Mononuclear cell (primary cell): ENCODE results near the gene LMAN1. TPM values are rescaled to one million over a fixed set of nuclear protein-coding genes. Genes with fewer than 3 reads are reported as not detected.

Experiments
- H3K27me3 ChIP-seq: 2 replicates; pipeline ENCODE4 v1.6.0; 2011; ENCODE audit warnings: low read length, control low read depth; ENCODE audit not compliant: insufficient read depth
- H3K4me1 ChIP-seq: 2 replicates; pipeline ENCODE4 v1.5.1; 2011; ENCODE audit warnings: mild to moderate bottlenecking, low read length, control low read depth; ENCODE audit not compliant: insufficient read depth
- H3K4me3 ChIP-seq: 2 replicates; pipeline ENCODE4 v1.5.1; 2011; ENCODE audit warnings: mild to moderate bottlenecking, low read length, moderate library complexity
- H3K9me3 ChIP-seq: 2 replicates; pipeline ENCODE4 v1.5.1; 2011; ENCODE audit warnings: low read depth, mild to moderate bottlenecking, control low read depth, low read length
- total RNA-seq: library from RNA; depleted of rRNA; stranded (reverse); fragments of >200 nt; gene quantifications from one replicate; pipeline ENCODE4 v1.2.3, GENCODE V29; 2012

The LMAN1 gene
- total RNA-seq, 1 donor = 40.6 TPM

DNA sequence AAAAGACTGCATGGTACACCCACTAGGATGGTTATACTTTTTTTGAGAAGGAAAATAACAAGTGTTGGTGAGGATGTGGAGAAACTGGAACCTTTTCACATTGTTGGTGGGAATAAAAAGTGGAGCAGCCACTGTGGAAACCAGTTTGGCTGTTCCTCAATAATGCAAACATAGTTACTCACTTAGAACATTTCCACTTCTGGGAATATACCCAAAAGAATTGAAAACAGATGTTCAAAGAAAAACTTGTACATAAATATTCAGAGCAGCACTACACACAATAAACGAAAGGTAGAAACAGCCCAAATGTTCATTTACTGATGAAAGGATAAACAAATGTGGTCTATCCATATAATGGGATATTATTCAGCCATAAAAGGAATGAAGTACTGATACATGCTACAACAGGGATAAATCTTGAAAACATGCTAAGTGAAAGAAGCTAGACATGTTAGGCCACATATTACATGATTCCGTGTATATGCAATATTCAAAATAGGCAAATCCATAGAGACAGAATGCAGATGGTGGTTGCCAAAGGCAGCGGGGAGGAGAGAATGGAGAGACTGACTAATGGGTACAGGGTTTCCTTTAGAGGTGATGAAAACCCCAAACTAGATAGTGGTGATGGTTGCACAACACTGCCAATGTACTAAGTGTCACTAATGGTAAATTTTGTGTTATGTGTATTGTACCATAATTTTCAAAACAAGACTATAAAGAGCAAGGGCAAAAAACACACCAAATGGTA, 20.9 kb upstream of the LMAN1 start:
- Histone ChIP-seq H3K4me1 (no peaks in the 10 kb centered on the region), H3K4me3 (no peak overlapping the region), H3K27me3 (peaks cover 5% of the 10 kb centered on the region), H3K9me3 (no peaks in the 10 kb centered on the region)

DNA sequence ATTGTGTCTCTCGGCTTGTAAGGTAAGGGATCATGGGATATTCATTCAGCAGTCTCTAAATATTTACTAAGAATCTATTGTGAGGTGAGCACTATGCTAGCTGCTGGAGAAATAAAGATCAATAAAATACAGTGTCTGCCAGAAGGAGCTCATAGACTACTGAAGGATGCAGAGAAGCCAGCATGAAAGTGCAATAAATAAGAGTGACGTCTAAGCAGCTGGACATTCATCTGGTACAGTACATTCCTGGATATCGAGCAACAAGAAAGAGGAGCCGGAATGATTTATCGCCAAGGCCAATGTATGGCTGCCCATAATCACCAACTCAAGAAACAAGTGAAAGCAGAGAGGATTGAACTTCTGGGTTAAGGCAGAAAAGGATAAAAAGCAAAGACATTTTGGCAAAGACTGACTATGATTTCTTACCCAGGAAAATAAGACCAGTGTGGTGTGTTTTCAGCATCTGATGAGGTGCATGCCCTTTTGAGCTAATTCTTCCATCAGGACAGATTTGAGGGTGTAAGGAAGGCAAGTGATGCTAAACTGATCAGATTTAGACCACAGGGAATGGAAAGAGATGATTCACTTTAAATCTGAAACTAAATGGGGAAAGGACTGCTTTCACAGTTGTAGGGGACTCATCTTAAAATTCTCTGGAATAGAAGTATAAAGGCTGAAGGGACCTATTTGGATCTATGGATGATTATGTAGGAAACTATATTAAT, 18.7 kb upstream of the LMAN1 start:
- H3K9me3 ChIP-seq = no peaks in the 10 kb centered on the region
- no peak overlapping the region for H3K4me3 ChIP-seq
- H3K4me1 ChIP-seq = no peaks in the 10 kb centered on the region
- H3K27me3 ChIP-seq = peaks cover 5% of the 10 kb centered on the region

DNA sequence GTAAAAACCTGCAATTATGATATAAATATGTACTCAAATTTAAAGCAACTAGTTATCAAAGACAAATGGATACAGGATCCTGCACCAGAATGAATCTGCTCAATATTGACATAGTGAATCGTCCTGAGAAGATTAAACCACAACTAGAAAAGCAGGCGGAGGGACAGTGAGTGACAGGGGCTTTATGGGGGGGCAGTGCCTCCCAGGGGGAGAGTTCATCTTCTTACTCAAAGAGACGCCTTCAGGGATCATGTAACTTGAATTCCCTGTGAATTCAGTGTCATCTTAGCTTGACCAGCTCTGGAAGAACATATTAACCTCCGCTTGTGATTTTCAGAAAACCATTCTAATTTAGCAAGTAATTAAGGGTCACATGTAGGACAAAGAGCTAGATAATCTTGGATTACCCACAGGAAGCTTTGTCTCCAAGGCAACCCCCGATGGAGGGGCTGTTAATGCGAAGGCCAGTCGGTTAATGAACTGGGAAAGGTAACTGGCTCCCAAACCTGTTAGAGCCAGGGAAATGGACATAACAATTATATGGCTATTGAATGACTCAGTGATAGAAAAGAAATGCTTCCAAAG, 17.4 kb upstream of the LMAN1 start:
- no peak overlapping the region for H3K4me3 ChIP-seq
- H3K9me3 ChIP-seq = no peaks in the 10 kb centered on the region
- no peaks in the 10 kb centered on the region for H3K4me1 ChIP-seq
- peaks cover 5% of the 10 kb centered on the region for H3K27me3 ChIP-seq

DNA sequence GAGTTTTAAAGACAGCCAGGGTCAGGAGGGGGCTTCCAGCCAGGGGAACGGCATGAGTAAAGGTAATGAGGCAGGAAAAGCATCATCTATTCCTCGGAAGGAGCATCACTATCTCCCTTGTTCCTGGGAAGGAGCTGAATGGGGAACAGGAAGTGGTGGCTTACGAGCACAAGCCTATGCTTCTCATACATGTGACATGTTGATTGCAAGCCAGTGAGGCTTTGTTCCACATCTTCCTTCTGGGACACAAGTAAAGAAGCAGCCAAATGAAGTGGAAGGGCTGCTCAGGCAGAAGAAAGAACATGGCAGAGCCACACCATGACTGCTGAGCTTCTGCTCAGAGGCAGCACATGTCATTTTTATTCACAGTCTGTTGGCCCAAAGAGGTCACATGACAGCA, 15.1 kb upstream of the LMAN1 start:
- H3K27me3 ChIP-seq = peaks cover 3% of the 10 kb centered on the region
- H3K9me3 ChIP-seq = no peaks in the 10 kb centered on the region
- H3K4me1 ChIP-seq = no peaks in the 10 kb centered on the region

DNA sequence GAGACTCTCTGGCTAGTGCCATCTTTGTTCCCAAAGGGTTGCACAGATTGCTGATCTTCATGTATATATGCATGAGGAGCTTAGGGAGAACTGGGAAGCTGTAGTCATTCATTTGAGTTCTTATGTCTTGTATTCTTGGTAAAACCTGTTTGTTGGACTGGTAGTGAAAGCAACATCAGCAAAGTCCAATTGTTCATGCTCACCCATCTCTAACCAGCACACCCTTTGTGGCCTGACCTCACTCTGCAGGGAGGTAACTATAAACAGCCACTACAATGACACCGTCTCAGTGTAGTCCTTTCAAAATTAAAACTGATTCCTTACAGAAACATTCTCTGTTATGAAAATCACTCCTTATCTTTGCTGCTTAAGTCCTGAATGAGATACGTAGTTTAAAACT, 13.9 kb upstream of the LMAN1 start:
- no peak overlapping the region for H3K4me3 ChIP-seq
- H3K4me1 ChIP-seq = no peaks in the 10 kb centered on the region
- no peaks in the 10 kb centered on the region for H3K9me3 ChIP-seq
- H3K27me3 ChIP-seq = no peaks in the 10 kb centered on the region

More for the DNA sequence above, 15.1 kb upstream of the LMAN1 start:
- H3K4me3 ChIP-seq = no peak overlapping the region

DNA sequence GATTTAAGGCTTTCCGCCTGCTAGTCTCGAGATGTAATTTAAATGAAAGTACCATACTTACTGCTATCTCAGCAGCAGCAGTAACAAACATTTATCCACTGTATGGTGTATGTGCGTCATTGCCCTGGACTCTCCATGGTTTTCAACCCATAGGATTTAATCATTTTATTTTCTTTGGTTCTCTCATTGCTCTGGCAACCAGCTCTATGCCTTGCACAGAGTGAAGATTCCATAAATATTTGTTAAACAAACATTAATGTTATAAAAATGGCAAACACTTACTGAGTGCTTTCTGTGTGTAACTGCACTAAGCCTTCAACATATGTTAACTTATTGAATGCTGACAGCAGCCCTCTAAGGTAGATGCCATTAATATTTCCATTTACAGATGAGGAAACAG, 1.3 kb upstream of the LMAN1 start:
- Histone ChIP-seq H3K4me1 (peaks cover 10% of the 10 kb centered on the region), H3K4me3 (no peak overlapping the region), H3K9me3 (no peaks in the 10 kb centered on the region), H3K27me3 (peaks cover 5% of the 10 kb centered on the region)

DNA sequence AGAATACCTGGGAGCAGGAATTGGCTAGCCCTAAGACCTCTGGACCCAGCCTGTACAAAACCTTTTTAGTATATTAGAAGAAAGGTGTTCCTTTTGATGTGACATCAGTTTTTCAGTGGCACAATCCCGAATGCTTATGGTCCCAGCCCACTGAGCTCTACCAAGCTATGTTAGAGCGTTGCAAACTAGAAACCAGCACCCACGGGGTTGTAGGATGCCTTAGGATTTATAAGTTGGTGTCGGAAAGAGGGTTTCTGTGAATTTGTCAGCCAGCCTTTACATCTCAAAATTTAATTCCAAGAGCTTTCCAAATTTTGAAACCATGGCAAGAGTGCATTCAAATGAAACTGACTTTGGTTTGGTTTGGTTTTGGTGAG, 499 bp upstream of the LMAN1 start:
- Histone ChIP-seq H3K9me3 (no peaks in the 10 kb centered on the region), H3K4me1 (peaks cover 10% of the 10 kb centered on the region), H3K4me3 (peak overlapping the region; percentile 68), H3K27me3 (peaks cover 5% of the 10 kb centered on the region)

DNA sequence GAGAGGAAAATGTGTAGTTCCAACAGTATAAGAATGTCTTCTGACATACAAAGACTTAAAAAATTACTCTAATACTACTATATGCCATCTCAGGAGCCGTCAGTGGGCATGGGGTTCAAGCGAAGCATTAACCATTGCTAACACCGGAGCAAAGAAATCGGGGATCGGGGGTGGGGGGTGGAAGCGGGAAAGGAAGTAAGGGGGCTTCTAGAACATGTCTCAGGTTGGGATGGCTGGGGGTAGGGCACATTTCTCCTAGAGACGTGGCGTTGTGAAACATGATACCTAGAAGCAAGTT, 702 bp downstream of the LMAN1 start:
- Histone ChIP-seq H3K4me3 (peak overlapping the region; percentile 68), H3K4me1 (peaks cover 10% of the 10 kb centered on the region), H3K9me3 (no peaks in the 10 kb centered on the region), H3K27me3 (peaks cover 5% of the 10 kb centered on the region)

DNA sequence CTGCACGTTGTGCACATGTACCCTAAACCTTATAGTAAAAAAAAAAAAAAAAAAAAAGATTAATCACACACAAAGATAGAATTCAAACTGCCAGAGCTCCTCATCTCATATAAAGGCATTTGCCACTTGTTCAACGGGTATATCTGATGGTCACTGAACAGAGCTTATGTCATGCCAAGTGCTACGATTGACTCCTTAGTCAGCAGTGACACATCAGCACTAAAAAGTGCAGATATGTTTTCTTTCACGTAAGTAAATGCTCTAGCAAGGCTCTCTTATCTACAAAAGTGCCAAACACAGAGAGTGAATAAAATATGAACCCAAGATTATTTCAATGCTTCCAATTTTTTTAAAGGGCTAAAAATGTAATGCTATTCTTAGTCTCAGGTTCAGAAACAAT, 1.1 kb downstream of the LMAN1 start:
- peaks cover 10% of the 10 kb centered on the region for H3K4me1 ChIP-seq
- H3K9me3 ChIP-seq = no peaks in the 10 kb centered on the region
- H3K4me3 ChIP-seq = no peak overlapping the region
- H3K27me3 ChIP-seq = peaks cover 5% of the 10 kb centered on the region

DNA sequence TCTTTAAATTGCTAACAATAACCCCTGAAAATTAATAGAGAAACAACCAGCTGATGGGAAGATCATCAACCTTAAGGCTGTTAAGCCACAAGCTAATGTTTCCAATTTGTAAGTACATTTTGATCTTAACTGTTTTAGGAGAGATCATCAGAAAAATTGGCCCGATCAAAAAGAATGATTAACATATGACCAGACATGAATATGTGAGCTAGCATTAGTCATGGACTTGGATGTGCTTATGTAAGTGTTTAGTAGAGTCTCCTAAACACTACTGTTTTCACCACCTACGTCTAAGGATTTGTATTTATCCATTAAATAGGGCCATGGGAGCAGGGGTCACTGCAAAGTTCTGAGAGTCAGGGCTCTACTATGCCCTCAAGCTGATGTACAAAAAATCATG, 4.3 kb downstream of the LMAN1 start:
- no peaks in the 10 kb centered on the region for H3K9me3 ChIP-seq
- peaks cover 7% of the 10 kb centered on the region for H3K4me1 ChIP-seq
- no peaks in the 10 kb centered on the region for H3K27me3 ChIP-seq
- no peak overlapping the region for H3K4me3 ChIP-seq

DNA sequence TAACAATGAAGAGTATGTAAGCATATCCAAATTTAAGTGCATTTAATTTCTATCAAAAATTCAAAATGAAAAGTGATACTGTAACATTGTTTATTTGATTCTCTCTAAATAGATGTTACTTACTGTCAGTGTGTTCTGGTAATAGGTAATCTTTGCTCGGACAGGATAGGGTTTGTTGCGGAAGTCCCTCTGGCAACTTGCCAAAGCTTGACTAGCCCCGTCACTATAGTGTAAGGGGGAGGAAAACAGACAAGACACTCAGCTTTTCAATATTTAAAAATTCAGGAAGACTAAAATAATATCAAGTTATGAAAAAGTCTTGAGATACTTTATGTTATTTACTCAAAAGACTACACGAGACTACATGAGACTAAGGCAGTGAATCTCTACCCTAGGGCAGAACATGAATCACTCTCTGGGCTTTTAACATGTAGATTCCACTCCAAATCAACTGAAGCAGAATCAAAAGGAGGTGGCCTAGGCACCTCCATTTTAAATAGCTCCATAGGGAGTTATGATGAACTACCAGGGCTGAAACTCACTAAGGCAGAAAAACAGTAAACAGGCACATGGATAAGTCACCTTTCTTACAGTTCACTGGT, 5.9 kb downstream of the LMAN1 start:
- Histone ChIP-seq H3K4me1 (no peaks in the 10 kb centered on the region), H3K27me3 (no peaks in the 10 kb centered on the region), H3K4me3 (no peak overlapping the region), H3K9me3 (no peaks in the 10 kb centered on the region)

DNA sequence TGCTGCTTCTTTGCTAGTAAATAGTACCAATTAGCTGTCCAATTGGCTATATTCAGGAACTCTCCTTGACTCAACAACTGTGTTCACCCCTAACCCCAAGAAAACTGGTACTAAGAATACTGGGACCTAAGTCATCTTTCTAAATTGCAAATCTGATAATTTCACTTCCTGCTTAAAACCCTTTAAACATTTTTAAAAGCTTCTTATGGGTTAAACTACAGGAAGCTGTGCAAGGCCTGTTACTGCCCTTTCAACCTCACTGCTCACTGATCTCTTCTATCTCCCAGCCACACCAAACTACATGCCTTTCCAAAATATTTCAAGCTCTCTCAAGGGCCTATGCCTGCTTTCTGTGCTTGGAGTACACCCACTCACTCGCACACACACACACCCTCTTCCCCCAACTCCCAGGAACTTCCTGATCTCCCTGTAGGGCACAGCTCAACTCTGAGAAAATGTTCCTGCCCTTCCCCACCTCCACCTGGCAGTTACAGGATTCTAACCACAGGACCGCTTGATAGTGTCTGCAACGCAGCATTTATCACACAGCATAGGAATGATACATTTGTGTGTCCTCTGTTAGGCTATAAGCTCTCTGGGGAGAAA, 6.7 kb downstream of the LMAN1 start:
- Histone ChIP-seq H3K9me3 (no peaks in the 10 kb centered on the region), H3K4me1 (no peaks in the 10 kb centered on the region), H3K27me3 (no peaks in the 10 kb centered on the region), H3K4me3 (no peak overlapping the region)

DNA sequence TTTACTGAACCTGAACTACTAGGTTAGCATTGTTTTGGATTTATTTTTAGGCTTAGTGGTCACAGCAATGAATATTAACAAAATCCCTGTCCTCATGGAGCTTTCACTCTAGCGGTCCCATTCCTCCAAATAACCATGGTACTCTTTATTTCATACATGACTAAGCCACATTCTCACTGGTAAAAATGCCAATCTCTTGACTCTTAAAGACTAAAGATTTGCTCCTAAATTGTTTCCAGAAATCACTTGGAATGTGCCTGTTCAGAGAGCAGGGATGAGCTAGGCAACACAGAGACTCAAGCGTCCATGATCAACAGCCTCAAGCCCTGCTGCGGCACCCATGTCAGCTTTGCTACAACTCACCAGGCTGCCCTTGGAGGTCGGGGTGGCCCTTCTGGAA, 13.5 kb downstream of the LMAN1 start:
- H3K9me3 ChIP-seq = peaks cover 8% of the 10 kb centered on the region
- no peak overlapping the region for H3K4me3 ChIP-seq
- H3K4me1 ChIP-seq = no peaks in the 10 kb centered on the region
- H3K27me3 ChIP-seq = no peaks in the 10 kb centered on the region

DNA sequence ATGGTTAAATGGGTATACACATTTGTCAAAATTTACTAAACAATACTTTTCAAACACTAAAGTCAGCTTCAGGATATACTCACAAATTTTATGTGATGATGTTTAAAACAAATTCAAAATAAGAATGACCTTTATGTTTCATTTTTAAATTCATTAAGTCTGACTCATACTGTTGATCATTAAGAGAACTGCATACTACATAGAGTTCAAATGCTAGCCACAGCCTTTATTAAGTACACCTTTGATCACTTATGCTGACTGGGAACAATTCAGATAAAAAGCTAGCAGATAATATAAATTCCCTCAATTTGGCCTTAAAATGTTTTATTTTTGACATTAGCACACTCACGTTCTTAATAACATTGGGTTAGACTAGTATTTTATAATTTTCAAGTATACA, 14.1 kb downstream of the LMAN1 start:
- H3K4me1 ChIP-seq = no peaks in the 10 kb centered on the region
- no peaks in the 10 kb centered on the region for H3K27me3 ChIP-seq
- H3K9me3 ChIP-seq = peaks cover 12% of the 10 kb centered on the region

DNA sequence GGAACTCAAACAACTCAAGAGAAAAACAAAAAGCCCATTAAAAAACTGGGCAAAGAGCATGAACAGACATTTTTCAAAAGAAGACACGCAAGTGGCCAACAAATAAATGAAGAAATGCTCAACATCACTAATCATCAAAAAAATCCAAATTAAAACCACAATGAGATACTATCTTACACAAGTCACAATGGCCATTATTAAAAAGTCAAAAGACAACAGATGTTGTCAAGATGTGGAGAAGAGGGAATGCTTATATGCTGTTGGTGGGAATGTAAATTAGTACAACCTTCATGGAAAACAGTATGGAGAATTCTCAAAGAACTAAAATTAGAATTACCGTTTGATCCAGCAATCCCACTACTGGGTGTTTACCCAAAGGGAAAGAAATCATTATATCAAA, 15.1 kb downstream of the LMAN1 start:
- no peak overlapping the region for H3K4me3 ChIP-seq
- no peaks in the 10 kb centered on the region for H3K27me3 ChIP-seq
- H3K9me3 ChIP-seq = peaks cover 12% of the 10 kb centered on the region
- no peaks in the 10 kb centered on the region for H3K4me1 ChIP-seq

More for the DNA sequence above, 14.1 kb downstream of the LMAN1 start:
- no peak overlapping the region for H3K4me3 ChIP-seq
